Fibroblast of pulmonary artery (primary cell): Measurements from ENCODE around the gene IFNG.

Source experiments
- DNase-seq: peaks from one replicate; pipeline ENCODE4 v3.0.0-alpha.2; 2010; ENCODE audit warnings: low read depth
- H3K4me3 ChIP-seq: replicated peaks from 2 replicates; pipeline ENCODE4 v1.5.1; 2011; ENCODE audit warnings: low read depth, mild to moderate bottlenecking, control low read depth, low read length, moderate library complexity
- TF ChIP-seq, protein P1 (sequence below): IDR thresholded peaks from 2 replicates; pipeline ENCODE4 v1.5.1; 2011; ENCODE audit warnings: mild to moderate bottlenecking, control low read depth, low read length, inconsistent platforms; ENCODE audit errors: missing control alignments

IFNG gene

DNA sequence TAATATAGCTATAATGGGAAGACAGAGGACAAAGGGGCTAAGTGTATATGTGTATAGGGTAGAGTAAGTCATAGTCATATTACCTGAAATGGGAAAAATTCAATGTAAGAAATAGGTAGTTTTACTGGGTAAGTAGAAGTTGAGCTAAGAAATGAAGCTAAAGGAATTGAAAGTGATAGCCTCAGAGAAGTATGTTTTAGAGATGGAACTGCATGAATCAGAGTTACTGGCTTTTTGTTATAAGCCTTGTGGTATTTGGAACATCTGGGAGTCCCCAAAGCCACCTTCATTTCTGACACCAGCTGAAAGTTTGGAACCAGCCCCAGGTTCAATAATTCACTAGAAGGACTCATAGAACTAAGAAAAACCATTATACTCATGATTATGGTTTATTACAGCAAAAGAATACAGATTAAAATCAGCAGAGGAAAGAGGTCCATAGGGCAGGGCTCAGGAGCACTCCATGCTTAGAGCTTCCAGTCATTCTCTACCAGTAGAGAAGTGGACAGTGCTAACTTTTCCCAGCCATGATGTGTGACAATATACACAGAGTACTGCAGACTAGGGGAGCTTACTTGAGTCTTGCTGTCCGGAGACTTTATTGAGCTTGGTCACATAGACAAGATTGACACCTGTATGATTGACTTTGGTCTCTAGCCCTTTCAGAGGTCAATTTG, 9.8 kb upstream of the IFNG start:
- H3K4me3 ChIP-seq, result no peak overlapping the region
- TF ChIP-seq, protein P1, sequence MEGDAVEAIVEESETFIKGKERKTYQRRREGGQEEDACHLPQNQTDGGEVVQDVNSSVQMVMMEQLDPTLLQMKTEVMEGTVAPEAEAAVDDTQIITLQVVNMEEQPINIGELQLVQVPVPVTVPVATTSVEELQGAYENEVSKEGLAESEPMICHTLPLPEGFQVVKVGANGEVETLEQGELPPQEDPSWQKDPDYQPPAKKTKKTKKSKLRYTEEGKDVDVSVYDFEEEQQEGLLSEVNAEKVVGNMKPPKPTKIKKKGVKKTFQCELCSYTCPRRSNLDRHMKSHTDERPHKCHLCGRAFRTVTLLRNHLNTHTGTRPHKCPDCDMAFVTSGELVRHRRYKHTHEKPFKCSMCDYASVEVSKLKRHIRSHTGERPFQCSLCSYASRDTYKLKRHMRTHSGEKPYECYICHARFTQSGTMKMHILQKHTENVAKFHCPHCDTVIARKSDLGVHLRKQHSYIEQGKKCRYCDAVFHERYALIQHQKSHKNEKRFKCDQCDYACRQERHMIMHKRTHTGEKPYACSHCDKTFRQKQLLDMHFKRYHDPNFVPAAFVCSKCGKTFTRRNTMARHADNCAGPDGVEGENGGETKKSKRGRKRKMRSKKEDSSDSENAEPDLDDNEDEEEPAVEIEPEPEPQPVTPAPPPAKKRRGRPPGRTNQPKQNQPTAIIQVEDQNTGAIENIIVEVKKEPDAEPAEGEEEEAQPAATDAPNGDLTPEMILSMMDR, result no peak
- no peak for DNase-seq

DNA sequence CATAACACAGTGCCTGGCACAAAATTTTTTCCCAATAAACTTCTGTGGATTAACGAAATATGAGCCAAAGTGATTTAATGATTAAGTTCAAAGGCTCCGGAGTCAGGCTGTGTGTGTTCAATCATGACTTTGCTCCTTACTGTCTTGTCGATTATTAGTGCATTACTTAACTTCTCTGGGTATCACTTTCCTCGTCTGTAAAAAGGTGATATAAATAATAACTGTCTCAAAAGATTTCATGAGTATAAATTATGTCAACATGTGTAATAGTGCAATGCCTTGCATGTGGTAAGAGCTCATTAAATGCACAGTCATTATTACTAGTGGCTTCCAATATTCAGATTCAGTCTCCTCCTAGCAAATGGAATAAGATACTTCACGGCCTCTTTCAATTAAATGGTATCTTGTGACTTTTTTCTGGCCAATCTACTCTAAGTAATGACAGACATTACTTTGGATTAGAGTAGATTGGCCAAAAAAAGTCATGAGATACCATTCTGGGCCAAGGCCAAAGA, 6.8 kb upstream of the IFNG start:
- DNase-seq, result no peak
- TF ChIP-seq, protein P1, result no peak
- H3K4me3 ChIP-seq, result no peak overlapping the region

GRCh38 chr12:68163560-68164081, 4.1 kb upstream of the IFNG start:
- TF ChIP-seq, protein P1, result no peak

GRCh38 chr12:68162374-68162773, 2.8 kb upstream of the IFNG start:
- DNase-seq, result no peak
- TF ChIP-seq, protein P1, result no peak
- no peak overlapping the region for H3K4me3 ChIP-seq

More at GRCh38 chr12:68163560-68164081, 4.1 kb upstream of the IFNG start:
- H3K4me3 ChIP-seq, result no peak overlapping the region
- peak; percentile 8 for DNase-seq

GRCh38 chr12:68158432-68158831, 1.1 kb downstream of the IFNG start:
- no peak overlapping the region for H3K4me3 ChIP-seq
- peak; percentile 4 for DNase-seq
- TF ChIP-seq, protein P1, result peak; percentile 27

GRCh38 chr12:68157380-68157779, 2.2 kb downstream of the IFNG start:
- TF ChIP-seq, protein P1, result no peak
- DNase-seq, result no peak
- no peak overlapping the region for H3K4me3 ChIP-seq
